Neural progenitor cell (in vitro differentiated cells): Measurements from ENCODE around the gene ST7L. TPM values are rescaled to one million over a fixed set of nuclear protein-coding genes. Genes with fewer than 3 reads are reported as not detected.
"Not testable (repeated sequence)": the region's sequence is repeated elsewhere in the genome, so short reads cannot be mapped to it uniquely, and the experiment has no call there.

Experiments used
- DNase-seq: peaks from one replicate; pipeline ENCODE4 v3.0.0-alpha.2; 2016; ENCODE audit warnings: low spot score
- H2AFZ ChIP-seq: fragments of 200-600 bp; sonication (generic); replicated peaks from 2 replicates; pipeline ENCODE4 v1.6.1; 2016; ENCODE audit warnings: antibody characterized with exemption
- H3F3A ChIP-seq: fragments of 200-600 bp; sonication (generic); 2 replicates; pipeline ENCODE4 v1.6.1; 2016; ENCODE audit warnings: antibody characterized with exemption, low read depth
- H3K27ac ChIP-seq: fragments of 200-600 bp; sonication (generic); 2 replicates; pipeline ENCODE4 v1.5.1; 2016; ENCODE audit warnings: mild to moderate bottlenecking
- H3K27me3 ChIP-seq: fragments of 200-600 bp; sonication (generic); 2 replicates; pipeline ENCODE4 v1.6.1; 2016; ENCODE audit warnings: mild to moderate bottlenecking, moderate library complexity
- H3K36me3 ChIP-seq: fragments of 200-600 bp; sonication (generic); 2 replicates; pipeline ENCODE4 v1.5.1; 2016
- H3K4me1 ChIP-seq: fragments of 200-600 bp; sonication (generic); 2 replicates; pipeline ENCODE4 v1.6.1; 2016; ENCODE audit warnings: mixed run types
- H3K4me2 ChIP-seq: fragments of 200-600 bp; sonication (generic); 2 replicates; pipeline ENCODE4 v1.6.1; 2016
- H3K4me3 ChIP-seq: fragments of 200-600 bp; sonication (generic); 2 replicates; pipeline ENCODE4 v1.5.1; 2016
- H3K79me2 ChIP-seq: fragments of 200-600 bp; sonication (generic); 2 replicates; pipeline ENCODE4 v1.6.1; 2016; ENCODE audit warnings: low read depth
- H3K9ac ChIP-seq: fragments of 200-600 bp; sonication (generic); 2 replicates; pipeline ENCODE4 v1.6.1; 2016
- H3K9me3 ChIP-seq: fragments of 200-600 bp; sonication (generic); 2 replicates; pipeline ENCODE4 v1.5.1; 2016; ENCODE audit warnings: low read depth
- H4K20me1 ChIP-seq: fragments of 200-600 bp; sonication (generic); 2 replicates; pipeline ENCODE4 v1.6.1; 2016; ENCODE audit warnings: low read depth
- H3K27ac Mint-ChIP-seq: 3 replicates; pipeline ENCODE4 v1.8.0; 2021; ENCODE audit warnings: mixed read lengths
- H3K27me3 Mint-ChIP-seq: 2 replicates; pipeline ENCODE4 v1.8.0; 2022; ENCODE audit warnings: low read depth, mild to moderate bottlenecking, inconsistent platforms, moderate library complexity, mixed read lengths; ENCODE audit not compliant: insufficient read depth
- H3K36me3 Mint-ChIP-seq: 3 replicates; pipeline ENCODE4 v1.8.0; 2021; ENCODE audit warnings: mixed read lengths
- H3K4me1 Mint-ChIP-seq: 3 replicates; pipeline ENCODE4 v1.8.0; 2021; ENCODE audit warnings: mixed read lengths
- H3K4me3 Mint-ChIP-seq: 3 replicates; pipeline ENCODE4 v1.8.0; 2021; ENCODE audit warnings: mild to moderate bottlenecking, moderate library complexity, mixed read lengths
- H3K9me3 Mint-ChIP-seq: 3 replicates; pipeline ENCODE4 v1.8.0; 2020; ENCODE audit warnings: mixed read lengths
- CTCF ChIP-seq: fragments of 200-600 bp; sonication (generic); IDR thresholded peaks from 2 replicates; pipeline ENCODE4 v1.5.1; 2017; ENCODE audit warnings: antibody characterized with exemption, mild to moderate bottlenecking
- EZH2 ChIP-seq: fragments of 200-600 bp; sonication (generic); IDR thresholded peaks from 2 replicates; pipeline ENCODE4 v1.6.1; 2017; ENCODE audit warnings: antibody characterized with exemption, mild to moderate bottlenecking, moderate library complexity
- EZH2phosphoT487 ChIP-seq: fragments of 200-600 bp; sonication (generic); IDR thresholded peaks from 2 replicates; pipeline ENCODE4 v1.6.1; 2017; ENCODE audit warnings: antibody characterized with exemption
- total RNA-seq: library from RNA; depleted of rRNA; stranded (reverse); fragments of >200 nt; gene quantifications from 2 replicates; pipeline ENCODE4 v1.2.3, GENCODE V29; 2015; ENCODE audit warnings: low replicate concordance

Gene ST7L
- total RNA-seq, 1 donor from 2014 or later: 26.1 TPM

DNA sequence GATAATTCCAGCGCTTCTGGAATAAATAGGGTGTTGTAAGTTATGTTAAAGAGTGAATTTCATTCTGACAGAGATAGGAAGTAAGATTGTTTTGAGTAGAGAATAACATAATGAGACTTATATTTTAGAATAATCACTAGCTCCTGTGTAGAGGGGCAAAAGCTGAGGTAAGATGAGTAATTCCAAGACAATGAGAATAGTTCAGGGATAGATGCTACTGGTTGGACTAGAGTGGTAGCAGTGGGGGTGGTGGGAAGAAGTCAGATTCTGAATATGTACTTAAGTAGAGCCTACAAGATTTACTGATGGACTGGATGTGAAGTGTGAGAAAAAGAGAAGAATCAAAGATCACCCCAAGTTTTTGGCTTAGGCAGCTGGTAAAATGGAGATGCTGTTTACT, 32.3 kb upstream of the ST7L start:
- H3K9ac ChIP-seq: no peak overlapping the region
- no peak overlapping the region for H3K27ac Mint-ChIP-seq
- H3K4me2 ChIP-seq: no peak overlapping the region
- no peaks in the 10 kb centered on the region for H3K27me3 Mint-ChIP-seq
- H3F3A ChIP-seq: peaks cover 6% of the 10 kb centered on the region
- no peak overlapping the region for H3K27ac ChIP-seq
- H3K4me1 ChIP-seq: no peaks in the 10 kb centered on the region
- no peak overlapping the region for H3K4me3 Mint-ChIP-seq
- no peaks in the 10 kb centered on the region for H3K9me3 Mint-ChIP-seq
- no peaks in the 10 kb centered on the region for H3K9me3 ChIP-seq
- peaks cover 19% of the 10 kb centered on the region for H3K79me2 ChIP-seq
- no peak overlapping the region for H2AFZ ChIP-seq
- TF ChIP-seq CTCF (no peak), EZH2phosphoT487 (no peak), EZH2 (no peak)
- H3K36me3 Mint-ChIP-seq: peaks cover 27% of the 10 kb centered on the region
- H3K27me3 ChIP-seq: no peaks in the 10 kb centered on the region
- H4K20me1 ChIP-seq: no peaks in the 10 kb centered on the region
- H3K4me3 ChIP-seq: no peak overlapping the region
- no peaks in the 10 kb centered on the region for H3K4me1 Mint-ChIP-seq
- no peak for DNase-seq
- H3K36me3 ChIP-seq: peaks cover 19% of the 10 kb centered on the region

- DNase-seq: no peak
- peaks cover 22% of the 10 kb centered on the region for H4K20me1 ChIP-seq
- peaks cover 40% of the 10 kb centered on the region for H3K36me3 Mint-ChIP-seq
Measured at GRCh38 chr1:112646225-112646624, 27.3 kb upstream of the ST7L start.

GRCh38 chr1:112643080-112643479, 24.1 kb upstream of the ST7L start:
- no peaks in the 10 kb centered on the region for H3K4me1 Mint-ChIP-seq
- H3K36me3 Mint-ChIP-seq: peaks cover 33% of the 10 kb centered on the region
- peaks cover 5% of the 10 kb centered on the region for H3F3A ChIP-seq
- peaks cover 23% of the 10 kb centered on the region for H4K20me1 ChIP-seq
- no peak for DNase-seq
- H3K27ac ChIP-seq: no peak overlapping the region
- peaks cover 17% of the 10 kb centered on the region for H3K36me3 ChIP-seq
- no peak overlapping the region for H3K9ac ChIP-seq
- H3K4me3 Mint-ChIP-seq: no peak overlapping the region
- TF ChIP-seq CTCF (no peak), EZH2 (no peak), EZH2phosphoT487 (no peak)
- peaks cover 5% of the 10 kb centered on the region for H3K9me3 Mint-ChIP-seq
- H3K79me2 ChIP-seq: peaks cover 87% of the 10 kb centered on the region
- H3K27me3 ChIP-seq: no peaks in the 10 kb centered on the region
- no peak overlapping the region for H3K4me2 ChIP-seq
- H2AFZ ChIP-seq: no peak overlapping the region
- peaks cover 5% of the 10 kb centered on the region for H3K9me3 ChIP-seq
- no peak overlapping the region for H3K27ac Mint-ChIP-seq
- no peaks in the 10 kb centered on the region for H3K27me3 Mint-ChIP-seq
- H3K4me1 ChIP-seq: no peaks in the 10 kb centered on the region
- H3K4me3 ChIP-seq: no peak overlapping the region

More at GRCh38 chr1:112646225-112646624, 27.3 kb upstream of the ST7L start:
- no peak overlapping the region for H3K27ac ChIP-seq
- no peak overlapping the region for H3K4me2 ChIP-seq
- Mint-ChIP-seq H3K27me3 (no peaks in the 10 kb centered on the region), H3K9me3 (peaks cover 2% of the 10 kb centered on the region), H3K4me1 (no peaks in the 10 kb centered on the region), H3K27ac (no peak overlapping the region), H3K4me3 (no peak overlapping the region)
- H3K9me3 ChIP-seq: no peaks in the 10 kb centered on the region
- no peak overlapping the region for H2AFZ ChIP-seq
- H3K4me3 ChIP-seq: no peak overlapping the region
- no peaks in the 10 kb centered on the region for H3K4me1 ChIP-seq
- H3K27me3 ChIP-seq: no peaks in the 10 kb centered on the region
- no peak overlapping the region for H3K9ac ChIP-seq
- H3K36me3 ChIP-seq: peaks cover 19% of the 10 kb centered on the region
- peaks cover 68% of the 10 kb centered on the region for H3K79me2 ChIP-seq
- H3F3A ChIP-seq: no peaks in the 10 kb centered on the region
- no peak for TF ChIP-seq CTCF
- no peak for TF ChIP-seq EZH2

DNA sequence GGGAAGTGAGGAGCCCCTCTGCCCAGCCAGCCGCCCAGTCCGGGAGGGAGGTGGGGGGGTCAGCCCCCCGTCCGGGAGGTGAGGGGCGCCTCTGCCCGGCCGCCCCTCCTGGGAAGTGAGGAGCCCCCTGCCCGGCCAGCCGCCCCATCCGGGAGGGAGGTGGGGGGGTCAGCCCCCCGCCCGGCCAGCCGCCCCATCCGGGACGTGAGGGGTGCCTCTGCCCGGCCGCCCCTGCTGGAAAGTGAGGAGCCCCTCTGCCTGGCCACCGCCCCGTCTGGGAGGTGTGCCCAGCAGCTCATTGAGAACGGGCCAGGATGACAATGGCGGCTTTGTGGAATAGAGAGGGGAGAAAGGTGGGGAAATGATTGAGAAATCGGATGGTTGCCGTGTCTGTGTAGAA, 21.5 kb upstream of the ST7L start:
- H3K9me3 ChIP-seq, H3K27me3 ChIP-seq, H3K4me2 ChIP-seq, H3K4me1 Mint-ChIP-seq, H3K4me3 Mint-ChIP-seq, H3K9me3 Mint-ChIP-seq, H3K36me3 ChIP-seq, H3K27me3 Mint-ChIP-seq, H3K27ac Mint-ChIP-seq, H3K4me1 ChIP-seq, DNase-seq, H3K27ac ChIP-seq, H3K4me3 ChIP-seq, H2AFZ ChIP-seq, H3K9ac ChIP-seq: not testable (repeated sequence)
- peaks cover 41% of the 10 kb centered on the region for H4K20me1 ChIP-seq
- H3F3A ChIP-seq: peaks cover 12% of the 10 kb centered on the region
- H3K36me3 Mint-ChIP-seq: peaks cover 26% of the 10 kb centered on the region
- H3K79me2 ChIP-seq: peaks cover 87% of the 10 kb centered on the region
